HG03039 (cell line): ENCODE data around the gene TUBB.
"Not testable (repeated sequence)": the region's sequence is repeated elsewhere in the genome, so short reads cannot be mapped to it uniquely, and the experiment has no call there.

ENCODE experiments used
- ATAC-seq: cut with Tn5 transposase; IDR thresholded peaks from one replicate; pipeline ENCODE4 v1.9.1; 2021; ENCODE audit warnings: mild to moderate bottlenecking, moderate library complexity; ENCODE audit not compliant: unreplicated experiment

Gene TUBB

GRCh38 chr6:30757261-30757904 lies 37.2 kb downstream of the TUBB start:
- no peak for ATAC-seq

GRCh38 chr6:30759575-30760239 lies 39.6 kb downstream of the TUBB start:
- no peak for ATAC-seq

- ATAC-seq, result no peak
These were observed 40.4 kb downstream of the TUBB start for GRCh38 chr6:30760549-30760948.

- no peak for ATAC-seq
These were observed 41.8 kb downstream of the TUBB start for GRCh38 chr6:30761791-30762429.

GRCh38 chr6:30763155-30763617 lies 43.0 kb downstream of the TUBB start:
- no peak for ATAC-seq

GRCh38 chr6:30763618-30764489 lies 43.7 kb downstream of the TUBB start:
- ATAC-seq, result no peak

- ATAC-seq, result not testable (repeated sequence)
These were observed 44.4 kb downstream of the TUBB start for GRCh38 chr6:30764490-30765043.

GRCh38 chr6:30765495-30765894 lies 45.3 kb downstream of the TUBB start:
- ATAC-seq, result not testable (repeated sequence)

GRCh38 chr6:30766461-30767157 lies 46.5 kb downstream of the TUBB start:
- ATAC-seq, result no peak

GRCh38 chr6:30767158-30767943 lies 47.2 kb downstream of the TUBB start:
- no peak for ATAC-seq

GRCh38 chr6:30767944-30768301 lies 47.8 kb downstream of the TUBB start:
- no peak for ATAC-seq

- ATAC-seq, result no peak
These were observed 48.5 kb downstream of the TUBB start for GRCh38 chr6:30768634-30769087.

GRCh38 chr6:30769088-30769852 lies 49.1 kb downstream of the TUBB start:
- no peak for ATAC-seq

- no peak for ATAC-seq
These were observed 49.8 kb downstream of the TUBB start for GRCh38 chr6:30769853-30770524.

- ATAC-seq, result no peak
These were observed 50.4 kb downstream of the TUBB start for GRCh38 chr6:30770592-30770991.

- ATAC-seq, result no peak
These were observed 54.5 kb downstream of the TUBB start for GRCh38 chr6:30774701-30775100.
